Activated CD8-positive, alpha-beta memory T cell treated with anti-CD3 and anti-CD28 coated beads, Interleukin-2, amount 50 U/mL, for 4 hours (primary cell): Measurements from ENCODE around the gene GOT1.

Experiments
- DNase-seq: peaks from one replicate; pipeline ENCODE4 v3.0.0-alpha.2; 2020

Gene GOT1

GRCh38 chr10:99430451-99431189, at the start of gene GOT1:
TSS of gene GOT1 (minus strand) at chr10:99430624. CDS start at chr10:99430565, 59 bp downstream.
- peak; percentile 91 for DNase-seq

DNA sequence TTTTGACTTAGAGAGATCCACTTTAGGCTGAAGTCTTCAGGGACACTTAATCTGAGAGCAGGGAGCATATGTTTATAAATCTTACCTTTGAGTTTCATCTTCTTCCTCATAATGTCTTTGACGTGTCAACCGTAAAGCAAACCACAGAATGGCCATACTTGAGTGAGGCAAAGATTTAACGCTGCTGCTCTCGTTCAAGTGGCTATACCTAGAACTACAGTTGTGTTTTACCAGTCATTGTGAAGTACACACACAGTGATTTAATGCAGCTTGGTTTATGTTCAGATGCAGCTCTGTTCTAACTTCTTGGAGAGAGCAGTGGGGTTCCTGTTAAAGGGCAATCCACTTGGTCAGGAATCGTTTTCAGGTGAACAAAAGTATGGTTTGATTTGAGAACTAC, 39.9 kb upstream of the GOT1 start:
- DNase-seq = no peak

- DNase-seq = no peak
Observed at GRCh38 chr10:99467236-99467999, 37.0 kb upstream of the GOT1 start.

DNA sequence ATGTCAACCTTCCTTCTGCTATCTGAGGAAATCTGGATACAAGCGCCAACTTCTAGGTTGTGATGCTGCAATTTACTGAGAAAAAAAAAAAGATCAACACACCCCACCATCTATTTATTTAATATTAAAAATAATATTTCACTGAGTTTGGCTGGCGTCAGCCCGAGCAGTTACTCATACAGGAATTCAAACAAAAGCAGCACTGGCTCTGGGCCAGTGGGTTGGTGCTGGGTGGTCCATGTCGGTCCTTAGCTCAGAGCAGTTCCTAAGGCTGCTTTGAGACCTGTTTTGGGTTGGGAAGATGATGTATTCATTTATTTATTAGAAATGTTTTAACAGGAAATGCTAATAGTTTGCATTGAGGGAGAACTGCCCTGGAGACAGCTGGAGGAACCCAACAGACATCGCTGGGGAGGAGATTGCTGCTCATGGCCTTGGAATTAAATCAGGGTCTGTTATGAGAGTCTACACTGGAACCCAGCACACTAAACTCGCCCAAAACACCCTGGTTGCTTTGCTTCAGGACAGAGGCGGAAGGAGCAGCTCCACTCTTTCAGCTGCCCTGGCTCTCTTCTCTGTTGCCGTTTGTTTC, 36.3 kb upstream of the GOT1 start:
- no peak for DNase-seq

DNA sequence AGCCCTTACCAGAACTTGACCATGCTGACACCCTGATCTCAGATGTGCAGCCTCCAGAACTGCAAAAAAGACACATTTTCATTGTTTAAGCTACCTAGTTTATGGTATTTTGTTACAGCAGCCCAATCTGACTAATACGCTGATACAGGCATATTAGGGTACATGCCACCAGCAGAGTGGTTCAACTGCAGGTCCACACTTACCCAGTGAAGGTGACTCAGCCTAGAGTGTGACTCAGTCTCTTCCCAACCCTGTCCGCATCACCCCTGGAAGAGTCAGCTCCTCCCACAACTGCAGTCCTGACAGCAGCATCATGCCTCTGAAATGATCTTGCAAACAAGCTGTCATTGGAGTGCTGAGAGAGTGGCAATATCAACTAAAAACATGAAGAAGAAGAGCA, 30.8 kb upstream of the GOT1 start:
- DNase-seq = no peak

DNA sequence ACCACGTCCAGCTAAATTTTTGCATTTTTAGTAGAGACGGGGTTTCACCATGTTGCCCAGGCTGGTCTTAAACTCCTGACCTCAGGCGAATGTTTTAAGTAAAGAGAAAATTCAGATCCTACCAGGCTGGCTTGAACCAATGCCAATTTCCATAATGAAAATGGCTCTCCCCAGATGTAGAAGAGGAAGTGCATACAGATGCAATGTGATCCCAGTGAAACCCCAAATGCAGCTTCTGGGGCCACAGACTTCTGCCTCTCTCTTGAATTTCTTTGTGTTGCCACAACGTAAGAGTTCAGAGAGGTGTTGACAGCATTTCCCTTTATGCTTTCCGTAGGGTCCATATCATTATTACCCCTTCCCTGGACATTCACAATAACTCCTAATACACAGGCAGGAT, 29.6 kb upstream of the GOT1 start:
- no peak for DNase-seq

DNA sequence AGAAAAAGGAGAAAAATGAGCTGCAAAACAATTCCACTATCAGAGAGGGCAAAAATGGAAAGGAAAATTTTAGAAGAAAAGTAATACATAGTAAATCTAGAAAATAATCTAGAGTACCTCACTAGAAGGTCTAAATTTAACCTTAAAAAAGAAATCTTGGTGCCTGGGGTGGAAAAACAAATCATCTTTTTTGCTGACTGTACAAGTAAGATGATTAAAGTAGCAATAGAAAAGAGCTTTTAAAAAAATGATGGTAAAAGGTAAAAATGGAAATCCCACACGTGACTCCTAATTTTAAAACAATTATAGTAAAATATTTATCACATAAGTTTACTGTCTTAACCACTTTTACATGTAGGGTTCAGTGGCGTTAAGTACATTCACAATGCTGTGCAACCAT, 28.8 kb upstream of the GOT1 start:
- no peak for DNase-seq

DNA sequence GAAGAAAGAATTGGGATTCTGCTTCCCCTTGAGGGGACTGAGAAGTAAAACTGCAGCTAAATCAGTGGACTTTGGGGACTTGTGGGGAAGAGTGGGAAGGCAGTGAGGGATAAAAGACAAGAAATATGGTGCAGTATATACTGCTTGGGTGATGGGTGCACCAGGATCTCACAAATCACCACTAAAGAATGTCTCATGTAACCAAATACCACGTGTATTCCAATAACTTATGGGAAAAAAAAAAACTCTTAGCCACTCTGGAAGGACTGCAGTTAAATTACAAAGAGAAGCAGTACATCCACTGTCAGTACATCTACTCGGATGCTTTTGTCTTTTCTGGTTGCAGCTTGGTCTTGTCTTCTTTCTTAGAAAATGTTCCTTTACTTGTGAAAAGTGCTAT, 27.4 kb upstream of the GOT1 start:
- no peak for DNase-seq

DNA sequence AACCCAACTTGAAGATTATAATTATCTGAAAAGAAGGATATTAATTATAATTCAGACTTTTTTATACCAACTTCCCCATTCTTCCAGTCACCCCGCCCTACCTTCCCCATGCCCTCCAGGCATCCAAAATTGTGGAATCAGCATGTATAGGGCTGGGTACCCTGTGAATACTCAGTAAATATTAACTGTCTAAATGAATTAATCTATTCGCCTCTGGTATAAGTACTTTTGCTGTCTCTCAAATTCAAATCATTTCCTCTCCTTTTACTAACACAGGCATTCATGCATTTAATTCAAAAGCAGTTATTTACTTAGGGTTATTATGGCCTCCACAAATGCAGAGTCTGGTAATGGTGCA, 26.5 kb upstream of the GOT1 start:
- no peak for DNase-seq

DNA sequence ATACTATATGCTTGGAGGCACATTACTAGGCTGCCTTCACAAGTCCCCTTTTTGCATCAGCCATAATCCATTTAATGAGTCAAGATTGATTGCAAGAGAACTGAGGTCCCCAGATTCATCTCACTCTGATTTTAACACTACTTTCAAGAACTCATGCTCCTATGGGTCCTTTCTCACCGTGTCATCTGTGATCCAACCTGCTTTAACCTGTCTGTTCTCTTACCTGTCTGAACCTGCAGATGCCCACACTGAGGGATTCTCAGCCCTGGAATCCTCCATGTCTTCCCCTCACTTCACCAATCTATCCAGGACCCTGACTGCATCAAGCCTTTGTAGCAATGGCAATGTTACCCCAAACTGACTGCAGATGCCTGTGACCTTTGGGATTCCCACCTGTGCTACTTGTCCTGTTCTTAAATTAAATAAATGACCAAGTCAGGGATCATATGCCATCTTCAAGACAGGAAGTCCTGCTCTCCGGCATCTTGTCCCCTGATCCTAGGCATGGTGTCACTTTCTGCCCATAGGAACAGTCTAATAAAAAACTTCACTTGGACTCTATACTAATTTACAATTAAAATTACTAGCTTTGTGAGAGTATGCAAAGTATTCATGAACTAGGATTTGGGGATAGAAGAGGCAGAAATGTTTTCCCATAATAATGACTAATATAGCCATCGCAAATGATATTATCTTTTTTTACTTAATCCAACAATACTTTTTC, 25.9 kb upstream of the GOT1 start:
- no peak for DNase-seq

DNA sequence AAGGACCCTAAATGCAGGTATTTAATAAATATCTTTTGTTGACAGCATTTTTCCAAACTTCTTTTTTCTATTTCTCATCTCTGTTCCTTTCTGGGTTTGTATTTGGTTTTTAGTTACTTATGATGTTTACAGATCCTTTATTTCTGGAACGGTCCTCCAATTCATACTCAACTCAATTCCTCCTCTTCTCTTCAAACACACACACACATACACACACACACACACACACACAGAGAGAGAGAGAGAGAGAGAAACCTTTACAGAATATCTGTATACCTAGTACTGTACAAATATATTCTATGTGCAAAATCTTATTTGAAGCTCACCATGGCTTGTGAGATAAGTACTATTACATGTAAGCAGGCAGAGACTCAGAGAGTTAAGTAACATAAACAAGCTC, 21.6 kb upstream of the GOT1 start:
- DNase-seq = no peak

- no peak for DNase-seq
Observed at GRCh38 chr10:99451499-99451788, 21.0 kb upstream of the GOT1 start.

- DNase-seq = no peak
Observed at GRCh38 chr10:99450624-99451498, 20.4 kb upstream of the GOT1 start.

DNA sequence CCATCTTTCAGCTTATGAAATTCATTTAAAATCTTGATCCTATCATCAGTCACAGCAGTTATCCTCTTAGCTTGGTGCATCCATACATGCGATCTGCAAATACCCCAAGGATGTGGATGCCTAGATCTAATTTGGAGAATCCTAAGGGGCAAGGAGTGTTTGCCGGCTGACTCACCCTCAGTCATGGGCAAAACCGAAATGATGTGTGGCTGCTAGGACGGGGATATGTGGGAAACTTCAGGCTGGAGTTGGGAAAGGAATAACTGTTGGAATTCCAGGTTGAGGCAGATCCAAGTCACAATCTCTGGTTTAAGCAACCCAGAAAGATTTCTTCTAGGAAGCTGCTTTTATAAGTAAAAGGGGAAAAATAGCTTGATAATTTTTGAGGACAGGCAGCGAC, 19.7 kb upstream of the GOT1 start:
- DNase-seq = no peak

DNA sequence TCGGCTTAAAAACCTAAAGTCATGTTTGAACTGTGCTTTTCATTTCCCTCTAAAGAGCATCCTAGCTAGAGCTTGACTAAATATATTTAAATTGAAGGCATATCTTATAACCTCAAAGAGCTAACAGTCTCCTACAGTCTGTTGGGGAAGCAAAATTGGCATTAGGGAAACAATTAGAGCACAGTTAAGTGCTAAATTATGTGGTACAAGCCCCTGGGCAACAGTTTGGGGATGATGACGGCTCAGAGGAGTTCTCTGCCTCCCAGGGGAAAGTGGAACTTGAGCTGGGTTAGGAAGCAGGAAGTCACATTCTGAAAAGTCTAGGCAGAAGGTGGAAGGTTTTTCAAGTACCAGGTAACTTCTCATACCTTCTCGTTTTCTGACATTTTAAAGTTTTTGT, 18.6 kb upstream of the GOT1 start:
- DNase-seq = no peak

GRCh38 chr10:99444383-99445045, 14.1 kb upstream of the GOT1 start:
- no peak for DNase-seq

DNA sequence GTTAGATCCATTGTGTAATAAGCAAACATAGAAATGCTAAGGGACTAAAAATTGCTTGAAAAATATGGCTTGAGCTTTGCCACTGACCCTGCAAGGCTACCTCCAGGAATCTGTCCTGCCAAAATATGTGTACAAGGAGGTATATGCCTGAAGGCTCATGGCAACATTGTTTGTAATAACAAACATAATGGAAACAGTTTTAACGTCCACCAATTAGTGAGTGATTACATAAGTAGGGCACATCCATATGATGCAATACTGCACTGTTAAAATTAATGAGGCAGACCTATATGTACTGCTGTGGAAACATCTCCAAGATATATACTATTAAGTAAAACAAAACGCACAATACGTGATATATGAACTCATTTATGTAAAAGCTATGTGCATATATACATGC, 13.1 kb upstream of the GOT1 start:
- DNase-seq = no peak

- DNase-seq = no peak
Observed at GRCh38 chr10:99442394-99442793, 12.0 kb upstream of the GOT1 start.

DNA sequence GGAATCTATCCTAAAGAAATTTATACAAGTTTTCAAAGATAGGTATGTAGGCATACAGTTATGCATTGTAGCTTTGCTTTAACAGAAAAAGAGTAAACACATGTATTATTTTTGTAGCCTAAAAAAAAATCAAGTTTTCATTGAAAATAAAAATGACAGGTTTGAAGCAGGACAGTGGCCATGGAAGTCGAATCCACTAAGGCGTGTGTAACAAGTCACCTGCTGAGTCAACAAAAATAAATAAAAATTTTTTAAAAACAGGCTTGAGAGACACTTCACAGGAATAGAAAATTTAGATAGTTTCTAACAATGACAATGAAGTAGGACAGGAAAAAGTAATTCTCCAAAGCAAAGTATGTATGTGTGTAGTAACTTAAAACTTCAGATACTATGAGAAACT, 8.5 kb upstream of the GOT1 start:
- DNase-seq = no peak

- DNase-seq = no peak
Observed at GRCh38 chr10:99435986-99436638, 5.7 kb upstream of the GOT1 start.

DNA sequence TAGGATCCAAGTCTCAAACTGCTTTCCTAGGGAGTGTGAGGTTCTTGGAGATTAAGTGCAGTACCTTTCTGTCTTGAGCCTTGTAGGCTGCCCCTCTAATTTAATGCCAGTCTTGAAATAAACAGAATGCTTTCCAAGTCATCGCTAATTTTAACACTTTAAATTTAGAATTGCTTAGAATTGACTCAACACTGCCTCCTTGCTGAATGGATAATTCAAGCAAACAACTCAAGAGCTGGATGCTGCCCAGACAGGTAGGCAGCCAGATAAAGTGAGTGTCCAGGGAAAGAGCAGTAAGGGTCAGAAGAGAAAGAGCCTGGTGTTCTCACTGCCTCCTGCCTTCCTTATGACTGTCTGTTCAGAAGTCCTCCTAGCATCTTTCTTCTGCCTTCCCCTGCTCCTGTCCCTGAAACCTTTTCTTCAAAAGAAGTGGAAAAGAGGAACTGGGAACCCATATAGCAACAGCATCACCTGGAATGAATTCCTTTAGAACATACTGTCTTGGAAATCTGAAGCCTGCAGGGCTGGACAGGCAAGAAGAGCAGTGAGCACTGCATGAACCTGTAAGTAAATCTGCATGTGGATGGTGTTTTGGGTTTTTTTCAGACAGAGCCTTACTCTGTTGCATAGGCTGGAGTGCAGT, 3.1 kb upstream of the GOT1 start:
- no peak for DNase-seq
